ENCODE results near the gene ZNF493.

ZNF493 gene

GRCh38 chr19:21432590-21432989 is 35.7 kb downstream of the ZNF493 start:
- CTCF ChIA-PET = no interaction called here
- POLR2A ChIA-PET = no interaction called here
- TF ChIP-seq, protein P1, sequence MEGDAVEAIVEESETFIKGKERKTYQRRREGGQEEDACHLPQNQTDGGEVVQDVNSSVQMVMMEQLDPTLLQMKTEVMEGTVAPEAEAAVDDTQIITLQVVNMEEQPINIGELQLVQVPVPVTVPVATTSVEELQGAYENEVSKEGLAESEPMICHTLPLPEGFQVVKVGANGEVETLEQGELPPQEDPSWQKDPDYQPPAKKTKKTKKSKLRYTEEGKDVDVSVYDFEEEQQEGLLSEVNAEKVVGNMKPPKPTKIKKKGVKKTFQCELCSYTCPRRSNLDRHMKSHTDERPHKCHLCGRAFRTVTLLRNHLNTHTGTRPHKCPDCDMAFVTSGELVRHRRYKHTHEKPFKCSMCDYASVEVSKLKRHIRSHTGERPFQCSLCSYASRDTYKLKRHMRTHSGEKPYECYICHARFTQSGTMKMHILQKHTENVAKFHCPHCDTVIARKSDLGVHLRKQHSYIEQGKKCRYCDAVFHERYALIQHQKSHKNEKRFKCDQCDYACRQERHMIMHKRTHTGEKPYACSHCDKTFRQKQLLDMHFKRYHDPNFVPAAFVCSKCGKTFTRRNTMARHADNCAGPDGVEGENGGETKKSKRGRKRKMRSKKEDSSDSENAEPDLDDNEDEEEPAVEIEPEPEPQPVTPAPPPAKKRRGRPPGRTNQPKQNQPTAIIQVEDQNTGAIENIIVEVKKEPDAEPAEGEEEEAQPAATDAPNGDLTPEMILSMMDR (IDR thresholded peaks at IDR 0.05; ENCODE audit: control extremely low read depth, extremely low read depth, low read depth, missing control alignments) = no peak

GRCh38 chr19:21434516-21434915 is 37.6 kb downstream of the ZNF493 start:
- CTCF ChIA-PET = interaction anchor here (1.4 kb wide), 1 partner anchor 11 kb away, joined by 5 read pairs; no protein-coding TSS in a partner anchor
- POLR2A ChIA-PET = no interaction called here
- DNase-seq (ENCODE audit: extremely low spot score) = no peak
- TF ChIP-seq, protein P1 (IDR thresholded peaks at IDR 0.05; ENCODE audit: control extremely low read depth, extremely low read depth, low read depth, missing control alignments) = no peak

More at GRCh38 chr19:21432590-21432989, 35.7 kb downstream of the ZNF493 start:
- no peak for DNase-seq (ENCODE audit: extremely low spot score)

- DNase-seq (ENCODE audit: extremely low spot score) = no peak
- ChIA-PET CTCF (interaction anchor here (1.4 kb wide), 1 partner anchor 11 kb away, joined by 5 read pairs; no protein-coding TSS in a partner anchor), POLR2A (no interaction called here)
- TF ChIP-seq, protein P1 (IDR thresholded peaks at IDR 0.05; ENCODE audit: control extremely low read depth, extremely low read depth, low read depth, missing control alignments) = no peak
Observed at GRCh38 chr19:21434967-21435544, 38.1 kb downstream of the ZNF493 start.

DNA sequence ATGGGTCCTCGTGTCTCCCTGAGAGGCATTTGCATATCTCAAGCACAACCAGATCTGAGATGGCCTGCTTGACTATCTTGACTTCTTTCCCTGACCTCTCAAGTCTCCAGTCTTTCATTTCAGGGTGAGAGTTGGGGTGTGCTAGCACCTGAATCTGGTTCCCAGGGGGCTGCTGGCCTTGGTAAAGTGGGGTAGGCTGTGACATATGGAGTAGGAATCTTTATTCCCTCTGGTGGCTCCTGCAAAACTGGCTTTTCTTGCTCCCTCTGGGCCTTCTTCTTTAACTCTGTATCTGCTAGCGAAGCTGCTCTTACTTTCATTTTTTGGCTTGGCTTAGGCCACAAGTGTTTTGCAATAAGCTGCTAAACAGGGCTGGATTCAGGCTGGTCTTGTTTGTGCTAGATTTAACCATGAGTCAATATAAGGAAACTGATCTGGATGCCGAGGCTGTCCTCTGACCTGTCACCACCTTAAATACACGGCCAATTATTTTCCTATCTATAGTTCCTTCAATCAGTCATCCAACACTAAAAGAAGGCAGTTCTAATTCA is 42.3 kb downstream of the ZNF493 start:
- ChIA-PET POLR2A (no interaction called here), CTCF (interaction anchor here (1.1 kb wide), 1 partner anchor 15 kb away, joined by 3 read pairs; no protein-coding TSS in a partner anchor)
- TF ChIP-seq, protein P1 (IDR thresholded peaks at IDR 0.05; ENCODE audit: control extremely low read depth, extremely low read depth, low read depth, missing control alignments) = no peak
- no peak for DNase-seq (ENCODE audit: extremely low spot score)

DNA sequence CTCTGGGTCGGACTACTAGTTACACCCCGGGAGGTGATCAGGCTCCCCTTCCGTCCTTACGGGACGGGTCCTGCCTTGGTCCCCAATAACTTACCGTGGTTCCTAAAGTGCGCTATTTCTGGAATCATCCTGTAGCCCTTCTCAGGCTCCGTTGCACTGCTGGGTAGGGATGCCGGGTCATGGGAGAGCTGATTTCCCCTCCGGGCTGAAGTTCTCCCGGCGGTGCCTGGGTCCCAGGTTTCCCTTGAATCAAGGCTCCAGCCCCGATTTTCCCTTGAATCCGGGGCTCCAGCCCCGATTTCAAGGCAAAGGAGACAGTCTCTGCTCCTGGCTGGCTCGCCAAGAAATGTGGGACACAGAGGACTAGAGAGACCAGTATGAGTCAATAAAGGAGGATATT is 43.4 kb downstream of the ZNF493 start:
- POLR2A ChIA-PET = no interaction called here

DNA sequence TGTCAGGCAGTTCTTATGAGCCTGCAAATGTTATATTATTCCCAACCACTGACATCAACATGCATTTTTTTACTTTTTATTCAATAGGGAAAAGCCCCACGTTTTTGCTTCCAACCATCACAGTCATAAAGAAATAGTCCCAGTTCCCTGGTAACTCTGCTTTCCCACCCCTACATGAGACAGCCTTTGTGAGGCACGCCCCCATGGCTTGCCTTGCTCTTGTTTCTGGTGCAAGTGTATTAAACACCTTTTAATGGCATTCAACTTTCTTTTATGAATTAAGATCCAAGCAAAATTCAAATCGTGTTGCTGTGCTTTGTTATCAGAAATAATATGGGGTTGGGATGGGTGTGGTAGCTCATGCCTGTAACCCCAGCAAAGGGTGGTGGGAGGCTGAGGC is 54.3 kb downstream of the ZNF493 start:
- DNase-seq (ENCODE audit: extremely low spot score) = no peak
- CTCF ChIA-PET = no interaction called here
- TF ChIP-seq, protein P1 (IDR thresholded peaks at IDR 0.05; ENCODE audit: control extremely low read depth, extremely low read depth, low read depth, missing control alignments) = no peak
- POLR2A ChIA-PET = no interaction called here

More for the DNA sequence above, 43.4 kb downstream of the ZNF493 start:
- DNase-seq (ENCODE audit: extremely low spot score) = no peak
- TF ChIP-seq, protein P1 (IDR thresholded peaks at IDR 0.05; ENCODE audit: control extremely low read depth, extremely low read depth, low read depth, missing control alignments) = no peak
- CTCF ChIA-PET = no interaction called here
